PFSK-1 (cell line): ENCODE data around the gene DNAJC10.

ENCODE experiments used
- POLR2AphosphoS5 ChIP-seq: IDR thresholded peaks from 2 replicates; pipeline ENCODE4 v1.6.1; 2012; ENCODE audit warnings: low read depth, mild to moderate bottlenecking, control low read depth, low read length, moderate library complexity
- SIN3A ChIP-seq: IDR thresholded peaks from 2 replicates; pipeline ENCODE4 v1.6.1; 2012; ENCODE audit warnings: mild to moderate bottlenecking, low read length, moderate library complexity, borderline replicate concordance; ENCODE audit not compliant: insufficient read depth
- TAF1 ChIP-seq: IDR thresholded peaks from 2 replicates; pipeline ENCODE4 v1.6.1; 2012; ENCODE audit warnings: low read length, control low read depth, borderline replicate concordance; ENCODE audit not compliant: insufficient read depth
- TF ChIP-seq, protein P1 (sequence below), 2 experiments: IDR thresholded peaks; 2 replicates each; pipeline versions ENCODE4 v1.6.1 to v1.8.0; 2011 to 2012; ENCODE audit warnings: low read depth in 2 of 2, low read length in 2 of 2, control low read depth in 1 of 2, inconsistent platforms in 1 of 2, mild to moderate bottlenecking in 1 of 2, moderate library complexity in 1 of 2; ENCODE audit not compliant: insufficient read depth in 1 of 2

DNA sequence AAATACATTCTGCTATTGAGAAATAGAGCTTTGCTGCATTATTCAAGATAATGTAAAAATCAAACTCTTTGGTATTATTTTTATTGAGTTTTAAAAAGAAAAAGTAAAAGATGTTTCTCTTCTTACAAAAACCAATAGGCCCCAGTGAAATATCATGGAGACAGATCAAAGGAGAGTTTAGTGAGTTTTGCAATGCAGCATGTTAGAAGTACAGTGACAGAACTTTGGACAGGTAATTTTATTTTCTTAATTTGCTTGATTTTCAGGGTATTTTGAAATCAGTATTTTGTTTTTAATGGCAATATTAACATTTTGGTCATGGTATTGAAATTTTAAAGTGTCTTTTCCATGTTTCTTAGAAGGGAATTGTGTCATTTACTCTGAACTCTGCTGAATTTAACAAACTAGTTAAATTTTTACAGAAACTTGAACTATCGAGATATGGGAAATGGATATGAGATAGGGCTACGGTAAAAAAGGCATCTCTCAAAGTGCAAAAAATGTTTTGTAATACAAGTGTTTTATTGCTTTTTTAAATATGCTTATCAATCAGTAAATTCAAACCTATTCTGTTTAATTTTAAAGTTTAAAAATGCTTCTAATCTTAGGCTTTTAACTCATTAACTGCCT lies 13.8 kb downstream of the DNAJC10 start:
- TF ChIP-seq, protein P1, sequence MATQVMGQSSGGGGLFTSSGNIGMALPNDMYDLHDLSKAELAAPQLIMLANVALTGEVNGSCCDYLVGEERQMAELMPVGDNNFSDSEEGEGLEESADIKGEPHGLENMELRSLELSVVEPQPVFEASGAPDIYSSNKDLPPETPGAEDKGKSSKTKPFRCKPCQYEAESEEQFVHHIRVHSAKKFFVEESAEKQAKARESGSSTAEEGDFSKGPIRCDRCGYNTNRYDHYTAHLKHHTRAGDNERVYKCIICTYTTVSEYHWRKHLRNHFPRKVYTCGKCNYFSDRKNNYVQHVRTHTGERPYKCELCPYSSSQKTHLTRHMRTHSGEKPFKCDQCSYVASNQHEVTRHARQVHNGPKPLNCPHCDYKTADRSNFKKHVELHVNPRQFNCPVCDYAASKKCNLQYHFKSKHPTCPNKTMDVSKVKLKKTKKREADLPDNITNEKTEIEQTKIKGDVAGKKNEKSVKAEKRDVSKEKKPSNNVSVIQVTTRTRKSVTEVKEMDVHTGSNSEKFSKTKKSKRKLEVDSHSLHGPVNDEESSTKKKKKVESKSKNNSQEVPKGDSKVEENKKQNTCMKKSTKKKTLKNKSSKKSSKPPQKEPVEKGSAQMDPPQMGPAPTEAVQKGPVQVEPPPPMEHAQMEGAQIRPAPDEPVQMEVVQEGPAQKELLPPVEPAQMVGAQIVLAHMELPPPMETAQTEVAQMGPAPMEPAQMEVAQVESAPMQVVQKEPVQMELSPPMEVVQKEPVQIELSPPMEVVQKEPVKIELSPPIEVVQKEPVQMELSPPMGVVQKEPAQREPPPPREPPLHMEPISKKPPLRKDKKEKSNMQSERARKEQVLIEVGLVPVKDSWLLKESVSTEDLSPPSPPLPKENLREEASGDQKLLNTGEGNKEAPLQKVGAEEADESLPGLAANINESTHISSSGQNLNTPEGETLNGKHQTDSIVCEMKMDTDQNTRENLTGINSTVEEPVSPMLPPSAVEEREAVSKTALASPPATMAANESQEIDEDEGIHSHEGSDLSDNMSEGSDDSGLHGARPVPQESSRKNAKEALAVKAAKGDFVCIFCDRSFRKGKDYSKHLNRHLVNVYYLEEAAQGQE (IDR thresholded peaks at IDR 0.05; ENCODE audit: insufficient read depth in 1 of 2, low read depth in 2 of 2, low read length in 2 of 2), result no peak
- TF ChIP-seq TAF1, result no peak
- no peak for TF ChIP-seq POLR2AphosphoS5
- TF ChIP-seq SIN3A, result no peak
